UCSD-AML1 (cell line): ENCODE measurements around the gene MAPRE2.

ENCODE experiments used
- DNase-seq: peaks from one replicate; lab custom pipeline; 2025; ENCODE audit not compliant: unreplicated experiment; lab: John Stamatoyannopoulos, UW

The MAPRE2 gene

GRCh38 chr18:35121038-35121437, 79.8 kb downstream of the MAPRE2 start:
- DNase-seq, result no peak

- DNase-seq, result no peak
These were observed 80.3 kb downstream of the MAPRE2 start for GRCh38 chr18:35121531-35121930.

GRCh38 chr18:35122586-35123224, 81.5 kb downstream of the MAPRE2 start:
- DNase-seq, result no peak

- no peak for DNase-seq
These were observed 82.6 kb downstream of the MAPRE2 start for GRCh38 chr18:35123811-35124210.

GRCh38 chr18:35127201-35127600, 86.0 kb downstream of the MAPRE2 start:
- DNase-seq, result no peak

GRCh38 chr18:35128675-35129074, 87.5 kb downstream of the MAPRE2 start:
- DNase-seq, result no peak

GRCh38 chr18:35130236-35130635, 89.0 kb downstream of the MAPRE2 start:
- no peak for DNase-seq

- DNase-seq, result no peak
These were observed 90.3 kb downstream of the MAPRE2 start for GRCh38 chr18:35131387-35132020.

- DNase-seq, result no peak
These were observed 91.0 kb downstream of the MAPRE2 start for GRCh38 chr18:35132021-35132902.

GRCh38 chr18:35134190-35134730, 93.0 kb downstream of the MAPRE2 start:
- no peak for DNase-seq

GRCh38 chr18:35134791-35135531, 93.7 kb downstream of the MAPRE2 start:
- DNase-seq, result no peak

GRCh38 chr18:35136248-35136647, 95.0 kb downstream of the MAPRE2 start:
- no peak for DNase-seq

GRCh38 chr18:35136885-35137284, 95.7 kb downstream of the MAPRE2 start:
- DNase-seq, result no peak

- DNase-seq, result no peak
These were observed 96.4 kb downstream of the MAPRE2 start for GRCh38 chr18:35137632-35138031.

GRCh38 chr18:35138773-35139172, 97.6 kb downstream of the MAPRE2 start:
- DNase-seq, result no peak

- no peak for DNase-seq
These were observed 98.3 kb downstream of the MAPRE2 start for GRCh38 chr18:35139517-35139916.

- no peak for DNase-seq
These were observed 99.9 kb downstream of the MAPRE2 start for GRCh38 chr18:35141077-35141476.

- no peak for DNase-seq
These were observed 100.5 kb downstream of the MAPRE2 start for GRCh38 chr18:35141567-35142274.

GRCh38 chr18:35142275-35142615, 101.0 kb downstream of the MAPRE2 start:
- no peak for DNase-seq
